Measurements from ENCODE around the gene DPM2.

Gene DPM2

DNA sequence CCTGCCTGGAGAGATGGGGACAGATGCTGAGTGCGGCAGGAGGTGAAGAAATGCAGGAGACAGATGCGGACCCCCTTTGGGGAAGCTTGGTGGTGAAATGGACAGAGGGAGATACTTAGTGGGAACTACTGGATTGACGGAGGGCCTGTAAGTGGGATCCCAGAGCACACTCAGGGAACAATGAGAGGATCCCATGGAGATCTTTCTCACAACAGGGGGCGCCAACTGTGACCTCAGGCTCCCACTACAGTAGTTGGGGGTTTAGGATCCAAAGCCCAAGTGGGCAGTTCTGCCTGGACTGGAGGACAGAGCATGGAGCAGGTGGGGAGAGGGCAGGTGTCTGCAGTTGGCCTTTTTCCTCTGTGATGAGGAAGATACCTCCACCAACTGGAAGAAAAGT is 3.4 kb downstream of the DPM2 start:
- no peak for DNase-seq

DNA sequence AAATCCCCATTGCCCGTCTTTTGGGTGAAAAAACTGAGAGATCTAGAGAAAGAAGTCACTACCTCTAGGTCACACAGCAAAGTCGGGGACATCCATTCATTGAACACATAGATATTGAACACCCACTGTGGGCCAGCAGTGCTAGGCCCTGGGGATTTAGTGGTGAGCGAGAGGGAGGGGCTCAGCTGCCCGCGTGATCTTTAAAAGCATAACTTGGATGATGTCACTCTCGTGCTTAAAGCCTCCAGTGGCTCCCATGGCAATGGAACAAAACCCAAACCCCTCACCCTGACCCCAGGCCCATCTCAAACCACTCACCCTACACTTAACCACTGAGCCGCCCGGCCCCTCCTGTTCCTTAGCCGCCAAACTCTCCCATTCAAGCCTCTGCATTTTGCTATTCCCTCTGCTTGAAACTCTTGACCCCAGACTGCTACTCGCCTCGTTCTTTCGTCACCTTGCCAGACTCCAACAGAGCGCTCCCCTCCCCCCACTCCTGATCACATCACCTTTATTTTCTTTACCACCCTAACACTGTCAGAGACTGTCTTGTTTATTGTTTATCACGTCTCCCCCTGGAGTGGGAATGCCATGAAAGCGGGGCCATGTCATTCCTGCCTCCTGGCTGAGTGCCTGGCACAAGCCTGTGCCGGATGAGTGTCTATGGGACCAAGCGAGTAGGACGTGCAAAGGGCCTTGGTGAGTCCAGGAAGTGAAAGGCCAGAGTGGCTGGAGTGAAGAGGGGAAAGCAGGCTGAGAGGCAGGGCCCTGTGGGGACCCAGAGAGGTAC is 6.4 kb downstream of the DPM2 start:
- DNase-seq: no peak

DNA sequence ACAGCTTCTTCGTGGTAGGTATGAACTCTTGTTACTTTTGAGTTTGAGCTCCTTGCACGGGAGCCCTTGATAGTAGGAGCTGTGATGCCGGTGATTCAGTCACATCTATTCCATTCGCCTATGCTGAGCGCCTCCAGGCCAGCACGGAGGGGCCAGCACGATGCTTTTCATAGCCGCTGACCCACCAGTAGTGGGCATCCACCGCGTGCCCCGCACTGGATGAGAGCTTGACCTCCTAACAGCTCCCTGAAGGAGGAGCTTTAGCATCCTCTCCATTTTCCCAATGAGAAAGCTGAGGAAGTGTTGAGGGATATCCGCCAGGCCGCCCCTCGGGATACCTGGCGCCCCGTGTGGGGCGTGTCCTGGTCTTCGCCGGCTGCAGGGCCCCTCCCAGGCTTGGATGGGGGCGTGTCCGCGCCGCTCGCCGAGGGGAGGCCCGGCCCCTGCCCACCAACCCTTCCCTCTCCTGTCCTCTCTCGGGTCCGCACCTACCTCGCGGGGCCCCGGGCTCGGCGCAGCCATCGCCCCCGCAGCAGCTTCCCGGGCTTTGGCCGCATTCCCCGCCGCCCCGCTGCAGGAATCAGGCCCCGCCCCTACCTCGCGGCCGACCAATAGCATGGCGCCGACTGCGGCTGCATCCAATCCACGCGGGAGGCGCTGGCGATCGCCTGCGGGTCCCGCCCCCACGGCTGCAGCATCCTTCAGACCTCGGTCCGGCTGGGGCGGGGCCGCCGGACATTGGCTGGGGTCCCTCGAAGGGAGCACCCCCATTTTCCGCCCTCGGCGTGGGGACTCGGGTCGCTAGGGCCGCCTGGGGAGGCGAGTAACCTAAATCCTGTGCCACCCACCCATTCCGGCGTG is 7.2 kb downstream of the DPM2 start, which contains the start of gene PIP5KL1:
PIP5KL1 (minus strand) TSS at position 547 of the 861 bp plus-strand sequence; CDS start at position 522, 25 bp downstream.
- DNase-seq: peak; percentile 71

DNA sequence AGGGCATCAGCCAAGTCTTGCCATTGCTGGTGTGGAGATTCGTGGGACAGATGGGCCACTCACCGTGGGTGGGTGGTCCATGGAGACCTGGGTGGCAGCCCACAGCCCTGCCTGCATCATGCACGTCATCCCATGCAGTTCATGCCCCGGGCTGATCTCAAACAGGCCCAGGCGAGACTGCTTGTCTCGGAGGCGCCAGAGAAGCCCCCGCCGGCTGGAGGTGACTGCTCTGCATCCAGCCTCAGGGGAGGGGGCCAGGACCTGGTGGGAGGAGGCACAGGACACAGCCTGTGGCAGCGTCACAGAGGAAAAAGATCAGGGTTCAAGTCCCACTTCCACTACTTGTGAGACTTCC is 8.1 kb downstream of the DPM2 start:
- no peak for DNase-seq

DNA sequence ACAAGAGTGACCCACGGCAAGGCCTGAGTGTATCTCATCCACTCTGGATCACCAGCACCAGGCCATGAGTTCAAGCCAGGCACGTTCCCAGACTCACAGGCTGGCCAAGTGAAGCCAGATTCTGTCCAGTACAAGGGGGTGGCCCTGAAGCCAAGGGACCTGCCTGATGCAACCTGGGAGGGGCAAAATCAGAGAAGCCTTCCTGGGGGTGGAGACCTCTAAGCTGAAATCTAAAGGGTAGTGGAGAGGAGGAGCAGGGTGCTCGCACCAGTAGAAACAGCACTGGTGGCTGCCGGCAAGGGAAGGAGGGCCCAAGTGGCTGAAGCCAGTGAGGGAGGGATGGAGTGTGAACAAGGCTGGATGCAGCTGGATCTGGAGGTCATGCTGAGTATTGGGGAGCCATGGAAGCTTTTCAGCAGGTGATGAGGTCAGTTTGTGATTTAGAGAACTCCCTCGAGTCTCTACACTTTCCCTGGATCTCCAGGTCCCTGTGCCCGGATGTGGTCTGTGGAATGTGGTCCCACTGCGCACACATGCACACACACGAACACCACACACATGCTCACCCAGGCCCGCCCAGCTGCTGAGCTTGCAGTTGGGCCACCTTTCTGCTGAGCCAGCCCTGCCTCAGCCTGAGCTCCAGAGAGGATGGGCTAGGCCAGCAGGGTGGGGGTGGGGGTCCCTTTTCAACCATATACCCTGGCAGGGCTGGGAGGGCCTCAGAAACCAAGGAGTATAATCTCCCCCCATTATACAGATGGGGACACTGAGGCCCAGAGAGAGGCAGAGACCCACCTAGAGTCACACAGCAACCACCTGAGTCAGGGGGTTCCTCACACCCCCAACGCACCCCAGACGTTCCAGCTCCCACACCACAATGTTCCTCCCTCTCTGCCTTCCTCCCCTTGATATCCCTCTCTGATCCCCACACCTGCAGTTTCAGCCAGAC is 8.7 kb downstream of the DPM2 start:
- no peak for DNase-seq

DNA sequence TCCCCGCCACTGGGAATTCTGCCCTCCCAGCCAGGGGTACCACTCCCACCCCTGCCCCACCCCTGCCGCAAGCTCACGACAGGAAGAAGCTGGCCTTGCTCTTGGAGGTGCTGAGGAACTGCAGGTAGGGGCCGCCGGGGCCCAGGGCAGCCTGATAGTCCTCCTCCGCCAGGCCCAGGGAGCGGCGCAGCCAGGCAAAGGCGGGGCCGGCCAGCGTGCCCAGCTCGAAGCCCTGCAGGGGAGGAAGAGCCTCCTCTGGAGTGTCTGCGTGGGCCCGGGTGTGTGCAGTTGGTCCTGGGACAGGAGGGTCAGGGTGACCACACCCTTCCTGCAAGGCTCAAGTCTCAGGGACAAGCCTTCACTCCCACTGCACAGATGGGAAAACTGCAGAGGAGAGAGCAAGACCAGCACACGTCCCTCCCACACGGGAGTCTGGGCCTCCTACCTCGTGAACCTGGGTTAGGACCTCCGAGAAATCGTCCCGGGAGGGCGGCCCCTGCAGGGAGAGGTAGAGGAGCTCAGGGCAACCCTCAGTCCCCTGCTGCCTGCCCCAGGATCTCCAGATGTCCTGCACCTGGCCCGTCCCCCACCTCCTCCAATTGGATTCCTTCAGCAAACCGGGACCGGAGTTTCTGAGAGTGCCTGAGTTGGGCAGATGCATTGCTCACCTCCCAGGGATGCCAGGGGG is 9.5 kb downstream of the DPM2 start:
- DNase-seq: no peak

DNA sequence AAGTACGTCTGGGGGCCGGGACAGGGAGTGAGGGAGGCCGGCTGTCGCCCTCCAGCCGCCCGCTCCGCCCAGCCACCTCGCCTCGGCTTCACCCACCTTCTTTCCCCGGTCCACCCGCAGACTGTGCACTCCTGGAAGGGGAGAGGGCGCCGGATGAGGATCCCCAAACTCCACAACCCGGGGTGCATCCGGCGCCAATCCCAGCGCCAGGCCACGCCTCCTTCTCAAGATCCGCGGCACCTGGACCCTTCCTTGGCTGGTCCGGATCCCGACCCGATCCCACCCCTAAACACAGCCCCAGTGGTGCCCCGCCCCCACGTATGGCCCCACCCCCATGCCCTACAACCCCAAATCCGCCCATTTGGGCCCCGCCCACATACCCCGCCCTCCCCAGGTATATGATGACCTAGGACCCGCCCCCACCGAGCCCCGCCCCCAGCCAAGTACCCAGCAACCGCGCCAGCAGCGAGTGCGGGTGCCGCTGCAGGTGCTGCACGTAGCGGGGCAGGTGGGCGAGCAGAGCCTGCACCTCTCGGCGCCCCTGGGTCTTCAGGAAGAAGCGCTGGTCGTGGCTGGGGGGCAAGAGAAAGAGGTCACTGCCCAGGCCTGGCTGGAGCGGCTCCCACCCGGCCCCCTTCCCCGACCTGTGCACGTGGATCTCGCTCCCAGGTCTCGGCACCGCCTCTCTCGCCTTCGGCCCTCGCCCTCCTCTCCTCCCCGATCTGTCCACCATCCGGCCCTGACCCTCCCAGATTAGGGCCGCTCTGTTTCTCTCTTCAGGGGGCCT is 10.3 kb downstream of the DPM2 start:
- peak; percentile 86 for DNase-seq

DNA sequence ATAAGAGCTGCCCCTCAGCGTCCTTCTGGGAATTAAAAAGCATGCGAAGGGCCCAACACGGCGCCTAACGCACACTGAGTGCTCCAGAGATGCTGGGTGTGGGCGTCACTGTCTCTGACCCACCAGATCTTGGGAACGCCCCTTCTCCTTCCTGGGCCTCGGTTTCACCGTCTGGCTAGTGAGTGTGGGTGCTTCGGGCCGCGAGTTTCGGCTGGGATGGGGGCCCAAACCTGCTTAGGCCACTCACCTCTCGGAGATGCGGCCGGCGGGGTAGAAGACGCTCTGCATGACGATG is 10.8 kb downstream of the DPM2 start:
- no peak for DNase-seq

DNA sequence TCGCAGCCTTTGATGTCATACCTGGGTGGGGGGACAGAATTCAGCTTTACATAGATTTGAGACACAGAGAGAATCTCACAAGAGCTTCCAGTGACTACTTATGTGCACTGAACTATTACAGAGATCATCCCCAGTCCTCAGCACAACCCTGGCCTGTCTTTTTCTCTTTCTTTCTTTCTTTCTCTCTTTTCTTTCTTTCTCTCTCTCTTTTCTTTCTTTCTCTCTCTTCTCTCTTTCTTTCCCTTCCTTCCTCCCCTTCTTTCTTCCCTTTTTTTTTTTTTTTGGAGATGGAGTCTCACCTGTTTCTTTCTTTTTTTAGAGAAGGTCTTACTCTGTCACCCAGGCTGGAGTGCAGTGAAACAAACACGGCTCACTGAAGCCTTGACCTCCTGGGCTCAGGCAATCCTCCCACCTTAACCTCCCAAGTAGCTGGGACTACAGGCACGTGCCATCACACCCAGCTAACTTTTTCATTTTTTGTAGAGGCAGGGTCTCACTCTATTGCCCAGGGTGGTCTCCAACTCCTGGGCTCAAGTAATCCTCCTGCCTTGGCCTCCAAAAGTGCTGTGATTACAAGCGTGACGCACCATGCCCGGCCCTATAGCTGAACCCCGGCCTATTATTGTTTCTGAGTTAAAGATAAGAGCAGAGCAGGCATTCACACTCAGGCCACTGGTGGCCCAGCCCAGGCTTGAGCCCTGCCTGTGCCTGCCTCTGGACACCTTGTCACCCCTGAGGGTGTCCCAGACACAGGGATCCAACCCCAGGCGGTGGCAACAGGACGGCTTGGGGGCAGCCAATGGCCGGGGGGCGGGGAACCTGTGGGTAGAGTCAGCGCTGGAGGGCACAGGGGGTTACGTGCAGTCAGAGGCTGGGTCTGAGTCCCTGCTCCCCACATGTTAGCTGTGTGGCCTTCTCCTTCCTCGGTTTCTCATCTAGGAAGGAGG is 11.4 kb downstream of the DPM2 start:
- no peak for DNase-seq

DNA sequence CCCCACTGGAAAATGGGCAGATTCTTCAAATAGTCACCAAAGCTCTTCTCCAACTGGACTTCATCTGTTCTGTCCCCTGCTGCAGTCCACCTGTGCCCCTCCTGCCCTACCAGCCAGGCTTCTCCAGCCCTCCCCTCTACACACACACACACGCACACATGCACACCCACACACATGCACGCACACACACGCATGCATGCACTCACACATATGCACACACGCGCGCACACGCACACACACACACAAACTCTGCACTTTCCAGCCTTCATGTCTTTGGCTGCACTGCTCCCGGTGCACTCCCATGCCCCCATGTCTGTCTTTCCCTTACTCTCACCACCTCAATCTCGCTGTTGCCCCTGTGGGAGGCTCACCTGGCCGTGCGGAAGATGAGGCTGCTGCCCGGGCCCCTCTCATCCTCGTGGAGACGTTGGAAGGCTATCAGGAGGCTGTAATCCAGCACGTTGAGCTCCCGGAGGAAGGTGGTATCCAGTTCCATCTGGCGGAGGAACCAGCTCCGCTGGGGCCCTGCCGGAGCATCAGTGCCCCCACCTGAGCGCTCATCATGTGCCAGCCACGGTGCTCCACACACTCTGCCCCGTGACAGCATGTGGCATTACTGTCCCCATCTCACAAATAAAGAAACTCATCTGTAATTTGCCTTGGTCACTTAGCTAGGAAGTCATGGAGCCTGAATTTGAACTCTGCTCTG is 12.8 kb downstream of the DPM2 start:
- no peak for DNase-seq

DNA sequence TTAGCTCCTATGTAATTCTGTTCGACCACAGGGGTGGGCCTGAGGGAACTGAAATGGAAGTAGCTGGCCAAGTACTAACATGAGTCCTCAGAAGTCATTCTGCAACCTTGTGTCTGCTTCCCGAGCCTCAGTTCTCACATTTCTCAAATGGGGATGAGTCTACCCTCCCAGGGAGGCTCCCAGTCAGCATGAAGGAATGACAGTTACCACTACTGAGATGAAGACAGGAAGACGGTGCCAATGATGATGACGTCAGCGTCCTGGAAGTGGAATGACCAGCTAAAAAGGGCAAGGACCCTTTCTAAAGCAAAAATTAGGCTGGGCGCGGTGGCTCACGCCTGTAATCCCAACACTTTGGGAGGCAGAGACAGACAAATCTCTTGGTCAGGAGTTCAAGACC is 13.9 kb downstream of the DPM2 start:
- no peak for DNase-seq

DNA sequence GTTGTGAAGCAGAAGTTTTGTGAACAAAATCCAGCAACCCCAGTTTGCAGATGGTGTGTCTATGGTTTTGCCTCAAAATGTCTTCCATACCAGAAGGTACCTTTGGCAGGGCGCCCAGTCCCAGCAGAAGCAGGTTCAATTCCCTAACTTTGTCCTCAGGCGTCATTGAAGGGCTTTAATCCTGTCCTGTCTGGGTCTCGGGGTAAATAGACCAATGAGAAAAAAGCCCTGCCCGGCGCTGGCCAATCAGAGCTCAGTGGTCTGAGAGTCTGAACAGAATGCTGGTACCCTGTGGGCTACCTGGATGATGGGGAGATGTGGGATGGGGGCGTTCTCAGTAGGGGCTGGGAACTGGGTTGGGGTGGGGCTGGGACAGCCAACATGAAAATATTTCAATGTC is 14.6 kb downstream of the DPM2 start:
- DNase-seq: no peak

DNA sequence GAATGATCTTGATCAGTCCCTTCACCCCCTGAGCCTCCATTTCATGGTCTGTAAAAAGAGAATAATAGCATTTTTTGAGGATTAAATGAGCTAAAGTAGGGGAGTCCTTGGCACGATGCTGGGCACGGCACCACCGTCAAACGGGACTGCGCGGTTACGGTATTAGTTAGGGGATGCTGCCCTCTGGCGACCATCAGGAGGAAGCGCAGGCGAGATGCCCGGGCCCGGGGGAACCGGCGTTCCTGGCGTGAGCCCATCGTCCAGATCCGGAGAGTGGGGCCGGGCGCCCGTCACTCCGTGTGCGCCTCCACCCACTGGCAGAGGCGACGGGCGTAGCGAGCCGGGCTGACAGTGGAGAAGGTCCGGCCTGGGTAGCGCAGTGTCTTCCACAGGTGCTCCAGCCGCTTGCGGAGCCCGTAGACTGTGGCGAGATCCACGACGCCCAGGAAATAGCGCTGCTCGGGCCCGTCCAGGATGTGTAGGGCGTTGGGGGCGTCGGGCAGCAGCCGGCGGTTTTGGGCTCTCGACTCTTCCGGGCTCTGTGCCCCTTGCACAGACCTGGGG is 16.0 kb downstream of the DPM2 start:
- peak; percentile 83 for DNase-seq

DNA sequence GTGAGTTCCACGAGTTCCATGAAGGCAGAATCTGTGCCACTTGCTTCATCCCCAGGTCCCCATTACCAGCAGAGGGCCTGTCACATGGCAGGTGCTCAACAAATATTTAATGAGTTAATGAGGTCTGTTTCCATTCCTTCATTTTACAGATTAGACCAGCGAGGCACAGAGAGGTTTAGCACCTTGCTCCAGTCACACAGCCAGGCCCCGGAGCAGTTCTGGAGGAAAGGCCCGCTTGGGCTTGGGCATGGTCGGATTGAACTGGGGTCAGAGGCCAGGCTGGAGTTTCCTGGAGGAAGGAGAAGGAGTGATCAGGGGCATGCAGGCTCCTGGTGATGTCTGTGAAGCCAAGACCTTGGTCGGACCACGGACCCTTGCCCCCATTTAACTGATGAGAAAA is 16.9 kb downstream of the DPM2 start:
- no peak for DNase-seq

DNA sequence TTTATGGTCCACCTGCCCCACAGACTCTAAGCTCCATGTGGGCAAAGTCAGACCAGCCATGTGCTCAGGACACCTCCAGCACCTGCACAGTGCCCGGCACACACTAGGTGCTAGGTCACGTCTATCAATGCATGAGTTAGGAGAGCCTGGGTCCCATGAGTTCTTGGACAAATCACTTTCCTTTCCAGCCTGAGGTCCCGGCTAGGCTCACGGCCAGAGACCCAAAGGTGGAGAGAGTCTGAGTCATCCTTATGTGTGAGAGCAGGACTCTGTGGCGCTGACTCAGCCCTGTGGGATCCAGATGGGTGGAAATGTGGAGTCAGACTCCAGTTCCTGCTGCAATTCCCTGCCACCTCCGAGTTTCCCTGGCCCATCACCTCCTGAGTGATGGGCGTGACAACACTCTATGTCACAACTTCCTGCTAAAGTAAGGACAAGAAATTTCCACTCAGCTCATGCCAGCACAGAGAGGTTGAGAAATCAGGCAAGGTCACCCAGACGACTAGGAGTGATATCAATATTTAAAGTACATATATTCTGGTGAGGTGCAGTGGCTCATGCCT is 18.3 kb downstream of the DPM2 start:
- DNase-seq: no peak

DNA sequence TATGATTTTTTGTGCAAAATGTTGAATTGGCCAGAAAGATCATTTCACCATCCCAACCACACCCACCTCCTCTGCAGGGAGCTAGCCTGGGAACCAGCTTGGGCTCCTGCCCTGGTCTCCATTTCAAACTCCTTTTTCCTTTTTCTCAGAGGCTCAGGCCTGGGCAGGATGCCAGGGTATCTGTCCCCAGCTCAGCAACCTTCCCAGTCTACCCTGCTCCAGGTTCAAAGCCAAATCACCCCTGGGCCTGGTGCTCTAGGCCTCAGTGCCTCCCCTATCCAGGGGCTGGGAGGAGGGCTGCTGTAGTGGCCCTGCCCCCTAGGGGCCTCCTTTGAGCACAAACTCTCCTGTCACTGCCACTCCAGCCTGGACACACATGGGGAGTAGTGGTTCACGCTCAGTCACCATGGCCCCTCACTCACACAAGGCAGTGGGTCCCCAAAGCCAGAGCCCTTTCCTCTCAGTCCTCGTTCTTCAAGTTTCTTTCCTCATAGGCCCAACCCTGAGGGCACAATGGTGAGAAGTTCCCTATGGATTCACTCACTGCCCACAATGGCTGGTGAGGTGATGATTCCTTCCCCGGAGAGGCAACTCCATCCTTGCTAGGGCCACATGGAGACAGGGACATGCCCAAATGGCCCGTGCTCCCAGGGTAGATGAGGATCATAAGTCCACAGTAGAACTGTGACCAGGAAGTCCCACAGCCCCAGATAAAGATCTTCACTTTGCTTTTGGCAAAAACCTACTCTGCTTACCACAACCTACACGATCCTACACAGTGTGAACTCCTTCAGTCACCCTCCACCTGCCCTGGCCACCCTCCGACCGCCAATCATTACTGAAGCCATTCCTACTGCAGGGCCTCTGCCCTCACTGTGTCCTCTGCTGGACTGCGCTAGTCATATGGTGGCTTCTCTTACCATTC is 19.2 kb downstream of the DPM2 start:
- no peak for DNase-seq

DNA sequence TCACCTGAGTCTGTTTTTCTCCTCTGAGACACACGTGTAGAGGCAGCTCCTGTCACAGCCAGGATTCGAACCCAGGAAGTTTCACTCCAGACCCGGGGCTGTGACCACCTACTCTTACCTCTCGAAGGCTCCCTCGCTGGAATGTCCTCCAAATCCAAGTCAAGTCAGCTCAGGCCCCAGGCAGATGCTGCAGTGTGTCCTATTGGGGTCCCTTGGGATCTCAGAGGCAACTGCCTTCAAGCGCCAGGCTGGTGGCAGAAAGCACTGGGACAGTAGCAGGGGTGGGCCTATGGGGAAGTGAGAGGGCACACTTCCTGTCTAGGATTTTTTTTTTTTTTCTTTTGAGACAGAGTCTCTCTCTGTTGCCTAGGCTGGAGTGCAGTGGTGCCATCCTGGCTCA is 20.1 kb downstream of the DPM2 start:
- DNase-seq: no peak

All from CD4-positive, alpha-beta T cell treated with Interleukin-10 for 1 hour (primary cell).